ENCODE measurements around the gene ALG13. TPM values are rescaled to one million over a fixed set of nuclear protein-coding genes. Genes with fewer than 3 reads are reported as not detected.
A peak's percentile ranks its signal among the peaks of the same experiment; 100 is the strongest.
"Not testable (repeated sequence)": the region's sequence is repeated elsewhere in the genome, so short reads cannot be mapped to it uniquely, and the experiment has no call there.

The ALG13 gene
- total RNA-seq (2014; rRNA removed; shearing (Covaris generic); ENCODE audit: low replicate concordance) = 145 and 248 TPM in 2 replicates

- peak; percentile 98 for DNase-seq
- Histone ChIP-seq H3K79me2 (ENCODE audit: low read length) (peaks cover 47% of the 10 kb centered on the region), H3K4me2 (ENCODE audit: low read depth, low read length, poor library complexity, severe bottlenecking) (peak within 1 kb of the TSS; percentile 85), H3K27ac (ENCODE audit: low read length) (peak within 1 kb of the TSS; percentile 78), H3K36me3 (ENCODE audit: insufficient read depth, low read length) (peaks cover 34% of the 10 kb centered on the region), H3K27me3 (ENCODE audit: low read length) (no peaks in the 10 kb centered on the region), H3K9ac (ENCODE audit: low read length) (peak within 1 kb of the TSS; percentile 97), H4K20me1 (ENCODE audit: insufficient read depth, low read depth, low read length) (no peaks in the 10 kb centered on the region), H3K4me3 (ENCODE audit: low read length) (peak within 1 kb of the TSS; percentile 76), H2AFZ (ENCODE audit: low read length) (peak within 1 kb of the TSS; percentile 93), H3K9me2 (replicated peaks; ENCODE audit: insufficient read depth, low read length) (no peaks in the 10 kb centered on the region), H3K9me3 (ENCODE audit: low read length) (no peaks in the 10 kb centered on the region), H3K4me1 (ENCODE audit: low read length) (peaks cover 31% of the 10 kb centered on the region)
These were observed at the start of gene ALG13 for GRCh38 chrX:111680988-111681779. TSS of gene ALG13 (plus strand) at chrX:111681170. CDS start at chrX:111681219, 49 bp downstream.

- Histone ChIP-seq H2AFZ (ENCODE audit: low read length) (no peak overlapping the region), H3K9me2 (replicated peaks; ENCODE audit: insufficient read depth, low read length) (no peaks in the 10 kb centered on the region), H4K20me1 (ENCODE audit: insufficient read depth, low read depth, low read length) (no peaks in the 10 kb centered on the region), H3K27ac (ENCODE audit: low read length) (no peak overlapping the region), H3K4me2 (ENCODE audit: low read depth, low read length, poor library complexity, severe bottlenecking) (no peak overlapping the region), H3K4me1 (ENCODE audit: low read length) (no peaks in the 10 kb centered on the region), H3K4me3 (ENCODE audit: low read length) (no peak overlapping the region), H3K9me3 (ENCODE audit: low read length) (no peaks in the 10 kb centered on the region), H3K9ac (ENCODE audit: low read length) (no peak overlapping the region), H3K27me3 (ENCODE audit: low read length) (no peaks in the 10 kb centered on the region), H3K79me2 (ENCODE audit: low read length) (no peaks in the 10 kb centered on the region), H3K36me3 (ENCODE audit: insufficient read depth, low read length) (no peaks in the 10 kb centered on the region)
- DNase-seq = no peak
These were observed 45.9 kb upstream of the ALG13 start for GRCh38 chrX:111634823-111635729.

- Histone ChIP-seq H3K9me3 (ENCODE audit: low read length) (no peaks in the 10 kb centered on the region), H4K20me1 (ENCODE audit: insufficient read depth, low read depth, low read length) (no peaks in the 10 kb centered on the region), H3K9ac (ENCODE audit: low read length) (no peak overlapping the region), H2AFZ (ENCODE audit: low read length) (no peak overlapping the region), H3K9me2 (replicated peaks; ENCODE audit: insufficient read depth, low read length) (no peaks in the 10 kb centered on the region), H3K36me3 (ENCODE audit: insufficient read depth, low read length) (no peaks in the 10 kb centered on the region), H3K79me2 (ENCODE audit: low read length) (no peaks in the 10 kb centered on the region), H3K4me3 (ENCODE audit: low read length) (no peak overlapping the region), H3K27ac (ENCODE audit: low read length) (no peak overlapping the region), H3K27me3 (ENCODE audit: low read length) (no peaks in the 10 kb centered on the region), H3K4me2 (ENCODE audit: low read depth, low read length, poor library complexity, severe bottlenecking) (no peak overlapping the region), H3K4me1 (ENCODE audit: low read length) (no peaks in the 10 kb centered on the region)
- DNase-seq = no peak
These were observed 39.0 kb upstream of the ALG13 start for GRCh38 chrX:111641969-111642368.

- not testable (repeated sequence) for H3K4me3 ChIP-seq (ENCODE audit: low read length); H3K4me2 ChIP-seq (ENCODE audit: low read depth, low read length, poor library complexity, severe bottlenecking); DNase-seq; H3K79me2 ChIP-seq (ENCODE audit: low read length); H3K4me1 ChIP-seq (ENCODE audit: low read length); H2AFZ ChIP-seq (ENCODE audit: low read length); H3K36me3 ChIP-seq (ENCODE audit: insufficient read depth, low read length); H3K9me2 ChIP-seq (replicated peaks; ENCODE audit: insufficient read depth, low read length); H3K9me3 ChIP-seq (ENCODE audit: low read length); H4K20me1 ChIP-seq (ENCODE audit: insufficient read depth, low read depth, low read length); H3K27ac ChIP-seq (ENCODE audit: low read length); H3K27me3 ChIP-seq (ENCODE audit: low read length); H3K9ac ChIP-seq (ENCODE audit: low read length)
These were observed 35.8 kb upstream of the ALG13 start for GRCh38 chrX:111645165-111645564.

- Histone ChIP-seq H3K9me2 (replicated peaks; ENCODE audit: insufficient read depth, low read length) (no peaks in the 10 kb centered on the region), H3K4me1 (ENCODE audit: low read length) (no peaks in the 10 kb centered on the region), H3K27ac (ENCODE audit: low read length) (no peak overlapping the region), H3K36me3 (ENCODE audit: insufficient read depth, low read length) (no peaks in the 10 kb centered on the region), H3K9ac (ENCODE audit: low read length) (no peak overlapping the region), H4K20me1 (ENCODE audit: insufficient read depth, low read depth, low read length) (no peaks in the 10 kb centered on the region), H3K4me3 (ENCODE audit: low read length) (no peak overlapping the region), H2AFZ (ENCODE audit: low read length) (no peak overlapping the region), H3K27me3 (ENCODE audit: low read length) (no peaks in the 10 kb centered on the region), H3K4me2 (ENCODE audit: low read depth, low read length, poor library complexity, severe bottlenecking) (no peak overlapping the region), H3K79me2 (ENCODE audit: low read length) (no peaks in the 10 kb centered on the region), H3K9me3 (ENCODE audit: low read length) (no peaks in the 10 kb centered on the region)
- no peak for DNase-seq
These were observed 35.4 kb upstream of the ALG13 start for GRCh38 chrX:111645607-111646006.

GRCh38 chrX:111646515-111646914 lies 34.5 kb upstream of the ALG13 start:
- Histone ChIP-seq H3K4me2 (ENCODE audit: low read depth, low read length, poor library complexity, severe bottlenecking) (no peak overlapping the region), H3K4me3 (ENCODE audit: low read length) (no peak overlapping the region), H3K27ac (ENCODE audit: low read length) (no peak overlapping the region), H2AFZ (ENCODE audit: low read length) (no peak overlapping the region), H3K36me3 (ENCODE audit: insufficient read depth, low read length) (no peaks in the 10 kb centered on the region), H3K4me1 (ENCODE audit: low read length) (no peaks in the 10 kb centered on the region), H3K9me3 (ENCODE audit: low read length) (no peaks in the 10 kb centered on the region), H4K20me1 (ENCODE audit: insufficient read depth, low read depth, low read length) (no peaks in the 10 kb centered on the region), H3K79me2 (ENCODE audit: low read length) (no peaks in the 10 kb centered on the region), H3K27me3 (ENCODE audit: low read length) (no peaks in the 10 kb centered on the region), H3K9ac (ENCODE audit: low read length) (no peak overlapping the region), H3K9me2 (replicated peaks; ENCODE audit: insufficient read depth, low read length) (no peaks in the 10 kb centered on the region)
- no peak for DNase-seq

- H4K20me1 ChIP-seq (ENCODE audit: insufficient read depth, low read depth, low read length) = no peaks in the 10 kb centered on the region
- H3K9me2 ChIP-seq (replicated peaks; ENCODE audit: insufficient read depth, low read length) = no peaks in the 10 kb centered on the region
- no peaks in the 10 kb centered on the region for H3K36me3 ChIP-seq (ENCODE audit: insufficient read depth, low read length)
- no peak overlapping the region for H2AFZ ChIP-seq (ENCODE audit: low read length)
- H3K4me1 ChIP-seq (ENCODE audit: low read length) = peaks cover 4% of the 10 kb centered on the region; the same call in 1 of the 2 replicates
- H3K9me3 ChIP-seq (ENCODE audit: low read length) = no peaks in the 10 kb centered on the region
- no peak overlapping the region for H3K4me3 ChIP-seq (ENCODE audit: low read length)
- no peak overlapping the region for H3K4me2 ChIP-seq (ENCODE audit: low read depth, low read length, poor library complexity, severe bottlenecking)
- H3K27ac ChIP-seq (ENCODE audit: low read length) = no peak overlapping the region
- no peaks in the 10 kb centered on the region for H3K79me2 ChIP-seq (ENCODE audit: low read length)
- no peak for DNase-seq
- no peaks in the 10 kb centered on the region for H3K27me3 ChIP-seq (ENCODE audit: low read length)
- H3K9ac ChIP-seq (ENCODE audit: low read length) = no peak overlapping the region
These were observed 32.2 kb upstream of the ALG13 start for GRCh38 chrX:111648802-111649201.

GRCh38 chrX:111649638-111650037 lies 31.3 kb upstream of the ALG13 start:
- no peaks in the 10 kb centered on the region for H3K36me3 ChIP-seq (ENCODE audit: insufficient read depth, low read length)
- H4K20me1 ChIP-seq (ENCODE audit: insufficient read depth, low read depth, low read length) = no peaks in the 10 kb centered on the region
- H3K9ac ChIP-seq (ENCODE audit: low read length) = no peak overlapping the region
- no peak overlapping the region for H3K4me3 ChIP-seq (ENCODE audit: low read length)
- H3K27me3 ChIP-seq (ENCODE audit: low read length) = no peaks in the 10 kb centered on the region
- H3K4me2 ChIP-seq (ENCODE audit: low read depth, low read length, poor library complexity, severe bottlenecking) = no peak overlapping the region
- H3K9me3 ChIP-seq (ENCODE audit: low read length) = no peaks in the 10 kb centered on the region
- no peaks in the 10 kb centered on the region for H3K9me2 ChIP-seq (replicated peaks; ENCODE audit: insufficient read depth, low read length)
- H3K27ac ChIP-seq (ENCODE audit: low read length) = no peak overlapping the region
- no peak for DNase-seq
- H3K4me1 ChIP-seq (ENCODE audit: low read length) = peaks cover 4% of the 10 kb centered on the region; the same call in 1 of the 2 replicates
- no peaks in the 10 kb centered on the region for H3K79me2 ChIP-seq (ENCODE audit: low read length)
- H2AFZ ChIP-seq (ENCODE audit: low read length) = no peak overlapping the region

All from Karpas-422 (cell line).